ENCODE measurements around the gene SEPTIN2. TPM values are rescaled to one million over a fixed set of nuclear protein-coding genes. Genes with fewer than 3 reads are reported as not detected.

Gene SEPTIN2
- total RNA-seq, 1 experiment from 2014 or later = 342 TPM

- Histone ChIP-seq H3K27me3 (replicated peaks; ENCODE audit: insufficient read depth, low read depth, low read length, poor library complexity) (no peaks in the 10 kb centered on the region), H3K36me3 (ENCODE audit: insufficient read depth, low read length, poor library complexity, severe bottlenecking) (peaks cover 34% of the 10 kb centered on the region), H3K9me3 (ENCODE audit: low read depth, low read length, poor library complexity, severe bottlenecking) (no peaks in the 10 kb centered on the region), H3K27ac (ENCODE audit: low read depth, low read length, poor library complexity, severe bottlenecking) (no peak overlapping the region), H3K4me1 (ENCODE audit: insufficient read depth, low read length, poor library complexity, severe bottlenecking) (peaks cover 42% of the 10 kb centered on the region), H3K4me3 (ENCODE audit: low read depth, low read length, poor library complexity, severe bottlenecking) (no peak overlapping the region)
- BruUV-seq (replicated peaks) = no TSS peak
- no peak for DNase-seq (ENCODE audit: low spot score)
- ChIA-PET CTCF (no interaction called here), POLR2A (ENCODE audit: low non-redundant PET) (no interaction called here)
- no peak for TF ChIP-seq EZH2 (IDR thresholded peaks at IDR 0.05; ENCODE audit: borderline replicate concordance, low read depth, low read length, poor library complexity, severe bottlenecking)
- TF ChIP-seq, protein P1, sequence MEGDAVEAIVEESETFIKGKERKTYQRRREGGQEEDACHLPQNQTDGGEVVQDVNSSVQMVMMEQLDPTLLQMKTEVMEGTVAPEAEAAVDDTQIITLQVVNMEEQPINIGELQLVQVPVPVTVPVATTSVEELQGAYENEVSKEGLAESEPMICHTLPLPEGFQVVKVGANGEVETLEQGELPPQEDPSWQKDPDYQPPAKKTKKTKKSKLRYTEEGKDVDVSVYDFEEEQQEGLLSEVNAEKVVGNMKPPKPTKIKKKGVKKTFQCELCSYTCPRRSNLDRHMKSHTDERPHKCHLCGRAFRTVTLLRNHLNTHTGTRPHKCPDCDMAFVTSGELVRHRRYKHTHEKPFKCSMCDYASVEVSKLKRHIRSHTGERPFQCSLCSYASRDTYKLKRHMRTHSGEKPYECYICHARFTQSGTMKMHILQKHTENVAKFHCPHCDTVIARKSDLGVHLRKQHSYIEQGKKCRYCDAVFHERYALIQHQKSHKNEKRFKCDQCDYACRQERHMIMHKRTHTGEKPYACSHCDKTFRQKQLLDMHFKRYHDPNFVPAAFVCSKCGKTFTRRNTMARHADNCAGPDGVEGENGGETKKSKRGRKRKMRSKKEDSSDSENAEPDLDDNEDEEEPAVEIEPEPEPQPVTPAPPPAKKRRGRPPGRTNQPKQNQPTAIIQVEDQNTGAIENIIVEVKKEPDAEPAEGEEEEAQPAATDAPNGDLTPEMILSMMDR (conservative IDR thresholded peaks at IDR 0.05; ENCODE audit: low read depth, low read length) = no peak
- intact Hi-C loops (cut with micrococcal nuclease; ENCODE audit: unreplicated experiment) = no loop called here
Observed at GRCh38 chr2:241321033-241321432, 5.3 kb downstream of the SEPTIN2 start.

GRCh38 chr2:241321886-241322285, 6.2 kb downstream of the SEPTIN2 start:
- Histone ChIP-seq H3K36me3 (ENCODE audit: insufficient read depth, low read length, poor library complexity, severe bottlenecking) (peaks cover 41% of the 10 kb centered on the region), H3K27me3 (replicated peaks; ENCODE audit: insufficient read depth, low read depth, low read length, poor library complexity) (no peaks in the 10 kb centered on the region), H3K27ac (ENCODE audit: low read depth, low read length, poor library complexity, severe bottlenecking) (no peak overlapping the region), H3K4me1 (ENCODE audit: insufficient read depth, low read length, poor library complexity, severe bottlenecking) (peaks cover 42% of the 10 kb centered on the region), H3K4me3 (ENCODE audit: low read depth, low read length, poor library complexity, severe bottlenecking) (no peak overlapping the region), H3K9me3 (ENCODE audit: low read depth, low read length, poor library complexity, severe bottlenecking) (no peaks in the 10 kb centered on the region)
- no peak for DNase-seq (ENCODE audit: low spot score)
- ChIA-PET POLR2A (ENCODE audit: low non-redundant PET) (no interaction called here), CTCF (no interaction called here)
- intact Hi-C loops (cut with micrococcal nuclease; ENCODE audit: unreplicated experiment) = no loop called here
- TF ChIP-seq, protein P1 (conservative IDR thresholded peaks at IDR 0.05; ENCODE audit: low read depth, low read length) = no peak
- no peak for TF ChIP-seq EZH2 (IDR thresholded peaks at IDR 0.05; ENCODE audit: borderline replicate concordance, low read depth, low read length, poor library complexity, severe bottlenecking)
- BruUV-seq (replicated peaks) = no TSS peak

DNA sequence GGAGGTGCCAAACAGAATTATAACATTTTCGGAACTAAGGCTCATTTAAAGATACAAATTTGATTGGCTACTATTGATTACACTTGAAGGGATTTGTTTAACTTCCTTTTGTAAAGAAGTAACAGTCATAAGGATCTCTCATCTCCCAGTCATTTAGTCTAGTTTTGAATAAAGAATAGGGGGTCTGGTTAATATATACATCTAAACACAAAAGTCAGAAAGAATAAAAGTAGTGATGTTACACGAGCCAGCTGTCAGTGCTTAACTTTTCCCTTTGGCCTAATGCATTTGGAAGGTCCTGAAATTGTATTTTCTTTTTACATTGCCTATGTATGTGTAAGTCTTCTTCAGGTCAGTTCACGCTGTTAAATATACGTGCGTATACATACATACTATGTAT, 8.1 kb downstream of the SEPTIN2 start:
- intact Hi-C loops (cut with micrococcal nuclease; ENCODE audit: unreplicated experiment) = no loop called here

DNA sequence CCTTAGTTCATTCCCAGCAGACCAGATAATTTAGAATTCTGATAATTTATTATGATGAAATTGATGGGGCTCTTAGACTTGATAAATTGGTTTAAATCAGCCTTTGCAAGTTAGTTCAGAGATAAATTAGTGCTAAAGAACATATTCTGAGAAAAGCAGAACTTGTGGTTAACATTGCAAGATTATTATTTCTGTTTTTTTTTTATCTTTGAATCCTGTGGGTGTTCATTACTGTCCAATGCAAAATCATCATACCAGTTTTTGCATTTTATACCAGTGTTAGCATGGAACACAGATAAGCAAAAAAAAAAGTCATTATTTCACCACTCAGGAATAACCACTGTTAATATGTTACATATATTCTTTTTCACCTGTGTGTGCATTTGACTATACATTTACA, 9.1 kb downstream of the SEPTIN2 start:
- intact Hi-C loops (cut with micrococcal nuclease; ENCODE audit: unreplicated experiment) = no loop called here
- H3K4me3 ChIP-seq (ENCODE audit: low read depth, low read length, poor library complexity, severe bottlenecking) = no peak overlapping the region
- peaks cover 17% of the 10 kb centered on the region for H3K4me1 ChIP-seq (ENCODE audit: insufficient read depth, low read length, poor library complexity, severe bottlenecking)
- no peak for DNase-seq (ENCODE audit: low spot score)
- peaks cover 53% of the 10 kb centered on the region for H3K36me3 ChIP-seq (ENCODE audit: insufficient read depth, low read length, poor library complexity, severe bottlenecking)
- no peaks in the 10 kb centered on the region for H3K9me3 ChIP-seq (ENCODE audit: low read depth, low read length, poor library complexity, severe bottlenecking)
- H3K27ac ChIP-seq (ENCODE audit: low read depth, low read length, poor library complexity, severe bottlenecking) = no peak overlapping the region
- no TSS peak for BruUV-seq (replicated peaks)
- ChIA-PET POLR2A (ENCODE audit: low non-redundant PET) (no interaction called here), CTCF (no interaction called here)
- H3K27me3 ChIP-seq (replicated peaks; ENCODE audit: insufficient read depth, low read depth, low read length, poor library complexity) = no peaks in the 10 kb centered on the region
- TF ChIP-seq EZH2 (IDR thresholded peaks at IDR 0.05; ENCODE audit: borderline replicate concordance, low read depth, low read length, poor library complexity, severe bottlenecking) = no peak
- TF ChIP-seq, protein P1 (conservative IDR thresholded peaks at IDR 0.05; ENCODE audit: low read depth, low read length) = no peak

More for the DNA sequence above, 8.1 kb downstream of the SEPTIN2 start:
- peaks cover 47% of the 10 kb centered on the region for H3K36me3 ChIP-seq (ENCODE audit: insufficient read depth, low read length, poor library complexity, severe bottlenecking)
- DNase-seq (ENCODE audit: low spot score) = no peak
- no peak overlapping the region for H3K27ac ChIP-seq (ENCODE audit: low read depth, low read length, poor library complexity, severe bottlenecking)
- no peaks in the 10 kb centered on the region for H3K9me3 ChIP-seq (ENCODE audit: low read depth, low read length, poor library complexity, severe bottlenecking)
- no peak overlapping the region for H3K4me3 ChIP-seq (ENCODE audit: low read depth, low read length, poor library complexity, severe bottlenecking)
- H3K4me1 ChIP-seq (ENCODE audit: insufficient read depth, low read length, poor library complexity, severe bottlenecking) = peaks cover 27% of the 10 kb centered on the region
- ChIA-PET CTCF (no interaction called here), POLR2A (ENCODE audit: low non-redundant PET) (no interaction called here)
- BruUV-seq (replicated peaks) = no TSS peak
- no peak for TF ChIP-seq EZH2 (IDR thresholded peaks at IDR 0.05; ENCODE audit: borderline replicate concordance, low read depth, low read length, poor library complexity, severe bottlenecking)
- no peaks in the 10 kb centered on the region for H3K27me3 ChIP-seq (replicated peaks; ENCODE audit: insufficient read depth, low read depth, low read length, poor library complexity)

All from A673 (cell line).